ENCODE data around the gene RABGAP1L. TPM values are rescaled to one million over a fixed set of nuclear protein-coding genes. Genes with fewer than 3 reads are reported as not detected.
"Not testable (repeated sequence)": the region's sequence is repeated elsewhere in the genome, so short reads cannot be mapped to it uniquely, and the experiment has no call there.

Gene RABGAP1L
- total RNA-seq, 1 experiment from 2014 or later: 20.8 TPM

DNA sequence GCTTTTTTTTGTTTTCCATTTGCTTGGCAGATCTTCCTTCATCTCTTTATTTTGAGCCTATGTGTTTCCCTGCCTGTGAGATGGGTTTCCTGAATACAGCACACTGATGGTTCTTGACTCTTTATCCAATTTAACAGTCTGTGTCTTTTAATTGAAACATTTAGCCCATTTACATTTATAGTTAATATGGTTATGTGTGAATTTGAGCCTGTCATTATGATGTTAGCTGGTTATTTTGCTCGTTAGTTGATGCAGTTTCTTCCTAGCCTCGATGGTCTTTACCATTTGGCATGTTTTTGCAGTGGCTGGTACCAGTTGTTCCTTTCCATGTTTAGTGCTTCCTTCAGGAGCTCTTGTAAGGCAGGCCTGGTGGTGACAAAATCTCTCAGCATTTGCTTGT is 384.1 kb downstream of the RABGAP1L start:
- not testable (repeated sequence) for DNase-seq (ENCODE audit: extremely low read depth, low read depth)

DNA sequence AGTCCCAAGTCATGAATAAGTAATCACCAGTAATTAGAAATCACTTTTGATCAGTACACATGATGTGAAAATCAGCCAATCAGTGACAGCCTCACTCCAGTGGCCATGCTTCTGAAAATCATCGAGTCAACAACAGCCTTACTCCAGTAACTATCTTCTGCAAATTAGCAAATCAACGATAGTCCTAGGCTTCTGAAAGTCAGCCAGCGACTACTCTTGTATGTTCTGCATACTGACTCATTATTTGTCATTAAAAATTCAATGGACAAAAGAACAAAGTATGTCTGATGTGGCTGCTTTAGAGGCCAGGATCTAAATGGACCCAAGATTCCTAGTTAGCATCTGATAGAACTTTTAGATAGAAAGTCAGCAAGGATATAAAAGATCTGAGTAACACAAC is 391.0 kb downstream of the RABGAP1L start:
- DNase-seq (ENCODE audit: extremely low read depth, low read depth): no peak

GRCh38 chr1:174556392-174556791 is 397.1 kb downstream of the RABGAP1L start:
- DNase-seq (ENCODE audit: extremely low read depth, low read depth): no peak

- no peak for DNase-seq (ENCODE audit: extremely low read depth, low read depth)
These were observed 409.2 kb downstream of the RABGAP1L start for GRCh38 chr1:174568551-174568950.

DNA sequence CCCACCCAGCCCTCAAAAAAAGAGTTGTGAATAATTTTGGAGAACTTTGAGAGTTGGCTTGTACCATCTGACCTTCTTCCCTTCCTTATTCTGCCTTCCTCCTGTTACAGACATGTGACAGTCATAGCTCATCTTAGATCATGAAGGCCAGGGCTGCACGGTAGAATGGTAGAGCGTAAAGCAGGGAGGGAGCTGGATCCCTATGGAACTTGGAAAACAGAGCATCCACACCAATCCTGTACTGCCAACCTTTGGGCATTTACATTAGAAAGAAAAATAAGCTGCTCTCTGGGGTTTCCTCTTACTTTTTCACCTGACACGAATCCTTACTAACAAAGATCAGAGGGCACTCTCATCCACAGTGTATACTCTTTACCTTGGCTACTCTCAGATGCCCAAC is 409.9 kb downstream of the RABGAP1L start:
- no peak for DNase-seq (ENCODE audit: extremely low read depth, low read depth)

GRCh38 chr1:174572771-174573170 is 413.5 kb downstream of the RABGAP1L start:
- no peak for DNase-seq (ENCODE audit: extremely low read depth, low read depth)

DNA sequence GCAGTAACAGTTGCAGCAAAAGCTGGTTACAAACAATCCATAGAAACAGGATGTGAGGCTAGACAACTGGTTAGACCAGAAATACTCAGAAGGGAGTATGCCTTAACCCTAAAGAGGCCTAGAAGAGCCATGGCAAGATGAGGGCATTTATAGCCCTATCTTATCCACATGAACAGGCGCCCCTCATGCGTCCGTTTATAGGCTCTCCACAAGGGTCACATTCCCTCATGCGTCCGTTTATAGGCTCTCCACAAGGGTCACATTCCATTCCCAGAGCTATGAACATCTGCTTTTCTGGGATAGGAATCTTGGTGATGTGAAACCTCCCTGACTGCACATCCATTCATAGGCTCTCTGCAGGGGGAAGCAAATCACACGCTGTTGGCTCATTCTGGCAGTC is 416.8 kb downstream of the RABGAP1L start:
- not testable (repeated sequence) for DNase-seq (ENCODE audit: extremely low read depth, low read depth)

GRCh38 chr1:174577681-174578080 is 418.4 kb downstream of the RABGAP1L start:
- DNase-seq (ENCODE audit: extremely low read depth, low read depth): no peak

DNA sequence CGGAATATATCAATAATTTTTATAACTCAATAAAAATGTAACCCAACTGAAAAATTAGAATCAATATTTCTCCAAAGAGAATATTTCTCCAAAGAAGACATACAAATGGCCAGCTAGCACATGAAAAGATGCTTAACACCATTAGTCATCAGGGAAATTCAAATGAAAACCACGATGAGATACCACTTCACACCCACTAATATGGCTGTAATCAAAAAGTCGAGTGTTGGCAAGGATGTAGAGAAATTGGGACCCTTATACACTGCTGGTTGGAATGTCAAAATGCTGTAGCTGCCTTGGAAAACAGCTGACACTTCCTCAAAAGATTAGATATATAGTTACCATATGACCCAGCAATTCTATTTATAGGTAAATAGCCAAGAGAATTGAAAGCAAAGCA is 421.5 kb downstream of the RABGAP1L start:
- no peak for DNase-seq (ENCODE audit: extremely low read depth, low read depth)

- no peak for DNase-seq (ENCODE audit: extremely low read depth, low read depth)
These were observed 424.0 kb downstream of the RABGAP1L start for GRCh38 chr1:174583316-174583715.

- DNase-seq (ENCODE audit: extremely low read depth, low read depth): no peak
These were observed 424.8 kb downstream of the RABGAP1L start for GRCh38 chr1:174584071-174584470.

DNA sequence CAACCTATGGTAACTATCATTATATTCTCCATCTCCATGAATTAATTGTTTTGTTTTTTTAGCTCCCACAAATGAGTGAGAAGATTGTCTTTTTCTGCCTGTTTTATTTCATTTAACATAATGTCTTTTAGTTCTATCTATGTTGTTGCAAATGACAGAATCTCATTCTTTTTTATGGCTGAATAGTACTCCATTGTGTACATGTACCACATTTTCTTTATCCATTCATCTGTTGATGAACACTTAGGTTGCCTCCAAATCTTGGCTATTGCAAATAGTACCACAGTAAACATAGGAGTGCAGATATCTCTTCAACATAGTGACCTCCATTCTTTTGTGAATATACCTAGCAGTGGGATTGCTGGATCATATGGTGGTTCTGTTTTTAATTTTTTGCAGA is 429.3 kb downstream of the RABGAP1L start:
- not testable (repeated sequence) for DNase-seq (ENCODE audit: extremely low read depth, low read depth)

GRCh38 chr1:174605198-174605597 is 445.9 kb downstream of the RABGAP1L start:
- no peak for DNase-seq (ENCODE audit: extremely low read depth, low read depth)

DNA sequence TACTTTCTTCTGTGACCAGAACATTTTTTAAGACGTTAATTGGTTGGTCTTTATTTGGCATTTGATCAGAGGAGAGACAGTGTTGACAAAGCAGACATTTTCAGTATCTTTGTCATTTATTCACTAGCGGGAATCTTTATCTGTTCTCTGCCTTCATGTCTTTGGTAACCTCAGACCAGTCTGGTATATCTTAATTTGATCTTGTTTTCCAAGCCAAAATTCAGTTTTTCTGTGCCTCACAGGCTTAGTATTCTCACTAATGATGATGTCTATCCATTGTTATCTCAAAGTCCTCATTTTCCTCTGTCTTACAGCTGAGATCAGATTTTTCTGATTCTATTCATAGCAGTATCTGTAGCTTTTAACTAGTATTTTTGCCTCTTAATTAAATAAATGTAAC is 447.2 kb downstream of the RABGAP1L start:
- no peak for DNase-seq (ENCODE audit: extremely low read depth, low read depth)

- not testable (repeated sequence) for DNase-seq (ENCODE audit: extremely low read depth, low read depth)
These were observed 458.6 kb downstream of the RABGAP1L start for GRCh38 chr1:174617905-174618304.

GRCh38 chr1:174623324-174624035 is 464.2 kb downstream of the RABGAP1L start:
- DNase-seq (ENCODE audit: extremely low read depth, low read depth): no peak

GRCh38 chr1:174626031-174627025 is 467.0 kb downstream of the RABGAP1L start:
- no peak for DNase-seq (ENCODE audit: extremely low read depth, low read depth)

DNA sequence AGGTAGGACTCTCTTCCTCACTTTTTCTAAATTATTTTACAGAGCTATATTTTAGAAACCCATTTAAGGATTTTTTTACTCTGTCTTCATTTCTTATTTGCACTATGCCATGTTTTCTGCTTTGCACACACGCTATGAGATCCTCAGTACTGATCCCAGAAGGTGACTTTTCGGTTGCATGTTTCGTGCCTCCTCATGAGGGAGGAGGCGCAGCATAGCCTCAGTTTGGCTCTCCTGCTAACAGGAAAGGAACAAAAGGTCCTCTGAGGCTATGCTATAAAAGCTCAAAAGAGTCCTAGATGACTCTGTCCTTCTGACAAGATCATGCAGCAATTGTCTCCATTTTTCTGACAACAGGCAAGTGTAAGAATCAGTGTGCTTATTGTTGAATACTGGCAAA is 478.2 kb downstream of the RABGAP1L start:
- DNase-seq (ENCODE audit: extremely low read depth, low read depth): no peak

GRCh38 chr1:174639461-174639860 is 480.1 kb downstream of the RABGAP1L start:
- DNase-seq (ENCODE audit: extremely low read depth, low read depth): no peak

GRCh38 chr1:174640783-174641182 is 481.5 kb downstream of the RABGAP1L start:
- no peak for DNase-seq (ENCODE audit: extremely low read depth, low read depth)

- DNase-seq (ENCODE audit: extremely low read depth, low read depth): no peak
These were observed 483.1 kb downstream of the RABGAP1L start for GRCh38 chr1:174642393-174642792.

DNA sequence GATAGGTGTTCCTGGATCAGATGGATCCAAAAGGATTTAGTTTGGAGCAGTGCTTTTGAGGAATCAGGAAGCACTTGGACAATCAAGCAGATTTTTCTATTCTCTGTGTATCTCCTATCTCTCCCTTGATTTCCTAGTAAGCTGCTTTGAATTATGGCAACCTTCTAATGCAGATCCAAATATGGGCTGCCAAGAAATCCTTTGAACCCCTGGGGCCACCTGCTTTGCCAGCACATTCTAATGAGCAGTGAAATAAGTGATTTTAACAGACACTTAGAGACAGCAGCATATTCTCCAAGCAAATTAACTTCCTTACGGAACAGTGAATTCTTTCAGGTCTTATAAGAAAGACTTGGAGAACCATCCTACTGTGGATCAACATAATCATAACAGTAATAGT is 483.9 kb downstream of the RABGAP1L start:
- DNase-seq (ENCODE audit: extremely low read depth, low read depth): no peak
